CD4-positive, alpha-beta T cell treated with Interleukin-21 for 1 hour (primary cell): ENCODE results near the gene TMEM167A.
"Not testable (repeated sequence)": the region's sequence is repeated elsewhere in the genome, so short reads cannot be mapped to it uniquely, and the experiment has no call there.

ENCODE experiments used
- DNase-seq: peaks from one replicate; pipeline ENCODE4 v3.0.0-alpha.2; 2020

TMEM167A gene

GRCh38 chr5:83085106-83085505 is 7.9 kb upstream of the TMEM167A start:
- no peak for DNase-seq

- DNase-seq: no peak
These were observed 7.1 kb upstream of the TMEM167A start for GRCh38 chr5:83084336-83084735.

- no peak for DNase-seq
These were observed 5.6 kb upstream of the TMEM167A start for GRCh38 chr5:83082750-83083149.

GRCh38 chr5:83077662-83078261 is 568 bp upstream of the TMEM167A start:
- peak; percentile 32 for DNase-seq

GRCh38 chr5:83072966-83073365 is 4.2 kb downstream of the TMEM167A start:
- no peak for DNase-seq

- DNase-seq: no peak
These were observed 5.7 kb downstream of the TMEM167A start for GRCh38 chr5:83071286-83072051.

- DNase-seq: no peak
These were observed 7.9 kb downstream of the TMEM167A start for GRCh38 chr5:83069096-83069799.

- DNase-seq: not testable (repeated sequence)
These were observed 9.8 kb downstream of the TMEM167A start for GRCh38 chr5:83067377-83067776.

- DNase-seq: no peak
These were observed 10.6 kb downstream of the TMEM167A start for GRCh38 chr5:83066548-83067110.

- DNase-seq: no peak
These were observed 17.9 kb downstream of the TMEM167A start for GRCh38 chr5:83059341-83059740.

- DNase-seq: no peak
These were observed 18.5 kb downstream of the TMEM167A start for GRCh38 chr5:83058726-83059125.

GRCh38 chr5:83055166-83055565 is 22.0 kb downstream of the TMEM167A start:
- DNase-seq: no peak

- no peak for DNase-seq
These were observed 26.4 kb downstream of the TMEM167A start for GRCh38 chr5:83050723-83051340.

GRCh38 chr5:83049370-83049885 is 27.8 kb downstream of the TMEM167A start:
- no peak for DNase-seq

- DNase-seq: no peak
These were observed 28.4 kb downstream of the TMEM167A start for GRCh38 chr5:83048811-83049210.

- no peak for DNase-seq
These were observed 28.9 kb downstream of the TMEM167A start for GRCh38 chr5:83048277-83048676.

- no peak for DNase-seq
These were observed 32.3 kb downstream of the TMEM167A start for GRCh38 chr5:83044926-83045325.

GRCh38 chr5:83042507-83042906 is 34.7 kb downstream of the TMEM167A start:
- no peak for DNase-seq

- DNase-seq: no peak
These were observed 38.3 kb downstream of the TMEM167A start for GRCh38 chr5:83038924-83039323.

- no peak for DNase-seq
These were observed 40.1 kb downstream of the TMEM167A start for GRCh38 chr5:83036991-83037575.

GRCh38 chr5:83035373-83036100 is 41.7 kb downstream of the TMEM167A start:
- no peak for DNase-seq
